ENCODE measurements around the gene CRYBG2.

GRCh38 chr1:26315874-26316850 lies 37.8 kb downstream of the CRYBG2 start:
- no peak for TF ChIP-seq ETV6 (conservative IDR thresholded peaks at IDR 0.05 in 1 of 2, IDR thresholded peaks at IDR 0.05 in 1 of 2; ENCODE audit: borderline replicate concordance in 1 of 2, low read depth in 1 of 2)
- no peak for TF ChIP-seq SUPT20H (IDR thresholded peaks at IDR 0.05; ENCODE audit: borderline replicate concordance, control insufficient read depth, low read depth, low read length)
- TF ChIP-seq ELK1 (IDR thresholded peaks at IDR 0.05; ENCODE audit: low read depth, low read length), result no peak
- TF ChIP-seq CTCF (IDR thresholded peaks at IDR 0.05 in 2 of 3, conservative IDR thresholded peaks at IDR 0.05 in 1 of 3; ENCODE audit: control insufficient read depth in 2 of 3, extremely low read depth in 1 of 3, insufficient read depth in 1 of 3, low read depth in 3 of 3, low read length in 3 of 3), result no peak
- TF ChIP-seq GABPA (IDR thresholded peaks at IDR 0.05; ENCODE audit: low read depth), result no peak
- no peak for TF ChIP-seq SP1 (IDR thresholded peaks at IDR 0.05; ENCODE audit: low read depth, low read length)
- no peak for TF ChIP-seq E2F8 (IDR thresholded peaks at IDR 0.05; ENCODE audit: low read depth, partially characterized antibody)

Data from GM12878 (cell line).